Omental fat pad (tissue), 4 donors: ENCODE results near the gene TMEM123. TPM values are rescaled to one million over a fixed set of nuclear protein-coding genes. Genes with fewer than 3 reads are reported as not detected.
A peak's percentile ranks its signal among the peaks of the same experiment; 100 is the strongest.

Experiments
- ATAC-seq: fragments of 150-250 bp; one replicate; pipeline ENCODE4 v1.9.1; 2016; ENCODE audit warnings: mild to moderate bottlenecking, moderate library complexity; ENCODE audit not compliant: low FRiP score
- DNase-seq: peaks from one replicate; pipeline ENCODE4 v3.0.0-alpha.2; 2019; ENCODE audit warnings: low spot score
- total RNA-seq, 4 donors: library from RNA; depleted of rRNA; stranded (reverse); fragments of >200 nt; gene quantifications; one replicate each; pipeline ENCODE4 v1.1.0, GENCODE V29; 2016
- TF ChIP-seq, protein P1 (sequence below), 3 donors: fragments of 450-650 bp; IDR thresholded peaks; one replicate each; pipeline ENCODE4 v1.5.1; 2016 to 2017; ENCODE audit warnings: antibody characterized with exemption in 3 of 3, mild to moderate bottlenecking in 3 of 3, moderate library complexity in 2 of 3

TMEM123 gene, protein sequence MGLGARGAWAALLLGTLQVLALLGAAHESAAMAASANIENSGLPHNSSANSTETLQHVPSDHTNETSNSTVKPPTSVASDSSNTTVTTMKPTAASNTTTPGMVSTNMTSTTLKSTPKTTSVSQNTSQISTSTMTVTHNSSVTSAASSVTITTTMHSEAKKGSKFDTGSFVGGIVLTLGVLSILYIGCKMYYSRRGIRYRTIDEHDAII
- total RNA-seq, result 100 to 1,000 TPM in 2 of 4 donors, 10 to 100 TPM in 2; 81.8 to 109 (median 98.8) TPM

DNA sequence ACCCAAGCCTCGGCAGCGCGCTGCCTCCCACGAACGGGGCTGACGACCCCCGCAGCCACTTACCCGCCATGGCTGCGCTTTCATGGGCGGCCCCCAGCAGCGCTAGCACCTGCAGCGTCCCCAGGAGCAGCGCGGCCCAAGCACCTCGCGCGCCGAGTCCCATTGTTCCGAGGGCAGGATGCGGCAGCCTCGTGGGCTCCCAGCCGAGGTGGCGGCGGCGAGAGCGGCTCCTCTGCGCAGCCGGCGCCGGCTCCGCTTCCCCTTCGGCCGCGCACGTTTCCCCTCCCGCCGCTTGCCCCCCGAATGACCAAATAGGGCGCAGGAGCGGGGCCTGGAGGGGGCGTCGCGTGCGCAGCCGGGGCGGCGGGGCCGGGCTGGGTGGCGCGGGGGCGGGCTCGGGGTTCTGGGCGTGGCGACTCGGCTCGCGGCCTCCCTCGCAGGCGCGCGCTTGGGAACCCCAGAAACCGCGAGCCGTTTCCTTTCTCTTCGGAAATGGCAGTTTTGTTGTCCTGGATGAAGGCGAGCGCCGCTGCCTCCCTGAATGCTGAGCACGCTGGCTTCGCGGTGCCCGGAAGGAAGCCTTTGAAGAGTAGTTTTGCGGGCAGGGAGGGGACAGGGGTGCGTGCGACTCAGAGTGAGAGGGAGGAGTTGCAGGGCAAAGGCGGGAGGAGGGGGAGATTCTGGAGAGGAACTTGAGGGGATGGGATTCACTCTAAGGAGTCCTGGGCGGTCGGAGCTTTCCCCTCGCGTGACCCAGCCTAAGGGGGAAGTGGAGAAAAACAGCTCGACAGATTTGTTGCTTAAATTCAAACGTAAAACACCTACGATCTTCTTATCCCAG, at the start of gene TMEM123:
TMEM123 (minus strand) TSS at position 305 of the 841 bp plus-strand sequence; CDS start at position 163, 142 bp downstream.
- TF ChIP-seq, protein P1, sequence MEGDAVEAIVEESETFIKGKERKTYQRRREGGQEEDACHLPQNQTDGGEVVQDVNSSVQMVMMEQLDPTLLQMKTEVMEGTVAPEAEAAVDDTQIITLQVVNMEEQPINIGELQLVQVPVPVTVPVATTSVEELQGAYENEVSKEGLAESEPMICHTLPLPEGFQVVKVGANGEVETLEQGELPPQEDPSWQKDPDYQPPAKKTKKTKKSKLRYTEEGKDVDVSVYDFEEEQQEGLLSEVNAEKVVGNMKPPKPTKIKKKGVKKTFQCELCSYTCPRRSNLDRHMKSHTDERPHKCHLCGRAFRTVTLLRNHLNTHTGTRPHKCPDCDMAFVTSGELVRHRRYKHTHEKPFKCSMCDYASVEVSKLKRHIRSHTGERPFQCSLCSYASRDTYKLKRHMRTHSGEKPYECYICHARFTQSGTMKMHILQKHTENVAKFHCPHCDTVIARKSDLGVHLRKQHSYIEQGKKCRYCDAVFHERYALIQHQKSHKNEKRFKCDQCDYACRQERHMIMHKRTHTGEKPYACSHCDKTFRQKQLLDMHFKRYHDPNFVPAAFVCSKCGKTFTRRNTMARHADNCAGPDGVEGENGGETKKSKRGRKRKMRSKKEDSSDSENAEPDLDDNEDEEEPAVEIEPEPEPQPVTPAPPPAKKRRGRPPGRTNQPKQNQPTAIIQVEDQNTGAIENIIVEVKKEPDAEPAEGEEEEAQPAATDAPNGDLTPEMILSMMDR (IDR thresholded peaks at IDR 0.05), result no peak
- ATAC-seq (peak; percentile 78), DNase-seq (peak; percentile 42)

DNA sequence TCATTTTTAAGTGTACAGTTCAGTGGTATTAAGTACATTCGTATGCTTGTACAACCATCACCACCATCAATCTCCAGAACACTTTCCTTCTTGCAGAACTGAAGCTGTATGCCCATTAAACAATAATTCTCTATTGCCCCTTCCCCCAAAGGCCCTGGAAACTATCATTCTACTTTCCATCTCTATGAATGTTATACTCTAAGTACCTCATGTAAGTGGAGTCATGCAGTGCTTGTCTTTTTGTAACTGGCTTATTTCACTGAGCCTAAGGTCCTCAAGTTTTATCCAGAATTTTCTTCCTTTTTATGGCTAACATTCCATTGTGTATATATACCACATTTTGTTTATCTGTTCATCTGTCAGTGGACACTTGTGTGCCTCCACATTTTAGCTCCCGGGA, 48.3 kb upstream of the TMEM123 start:
- TF ChIP-seq, protein P1 (IDR thresholded peaks at IDR 0.05), result no peak
- DNase-seq (no peak), ATAC-seq (no peak)

DNA sequence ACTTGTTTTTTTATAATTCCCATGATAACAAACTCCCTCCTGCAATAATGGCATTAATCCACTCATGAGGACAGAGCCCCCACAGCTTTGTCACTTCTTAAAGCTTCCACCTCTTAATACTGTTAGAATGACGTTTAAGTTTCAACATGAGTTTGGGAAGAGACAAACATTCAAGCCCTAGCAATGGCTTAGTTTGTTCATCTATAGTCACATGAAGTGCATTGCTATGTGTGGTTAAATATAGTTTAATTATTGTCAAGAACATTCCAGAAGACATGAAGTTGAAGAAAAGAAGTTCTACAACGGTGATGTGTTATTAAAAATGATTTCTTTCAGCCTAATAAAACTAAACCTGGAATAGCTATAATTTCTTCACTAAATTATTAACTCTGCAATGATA, 47.4 kb upstream of the TMEM123 start:
- DNase-seq, result no peak
- no peak for ATAC-seq
- TF ChIP-seq, protein P1 (IDR thresholded peaks at IDR 0.05), result no peak

DNA sequence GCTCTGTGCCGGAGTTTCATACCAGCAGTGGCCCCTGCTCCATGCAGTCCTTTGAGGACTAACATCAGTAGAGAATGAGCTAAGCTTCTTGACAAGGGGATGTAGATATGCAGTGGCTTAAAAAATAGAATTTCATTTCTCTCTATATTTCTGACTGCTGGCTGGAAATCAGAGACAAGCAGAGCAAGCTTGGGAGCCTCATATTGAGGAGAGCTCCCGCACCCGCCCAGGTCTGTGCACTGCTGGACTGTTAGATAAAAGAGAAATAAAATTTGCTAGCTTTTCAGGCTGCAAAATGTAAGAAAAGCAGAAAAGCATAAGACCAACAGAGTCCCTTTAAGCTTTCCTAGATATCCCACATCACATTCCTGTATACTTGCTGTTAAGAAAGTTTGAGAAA, 46.6 kb upstream of the TMEM123 start:
- no peak for ATAC-seq
- DNase-seq, result no peak
- TF ChIP-seq, protein P1 (IDR thresholded peaks at IDR 0.05), result no peak

DNA sequence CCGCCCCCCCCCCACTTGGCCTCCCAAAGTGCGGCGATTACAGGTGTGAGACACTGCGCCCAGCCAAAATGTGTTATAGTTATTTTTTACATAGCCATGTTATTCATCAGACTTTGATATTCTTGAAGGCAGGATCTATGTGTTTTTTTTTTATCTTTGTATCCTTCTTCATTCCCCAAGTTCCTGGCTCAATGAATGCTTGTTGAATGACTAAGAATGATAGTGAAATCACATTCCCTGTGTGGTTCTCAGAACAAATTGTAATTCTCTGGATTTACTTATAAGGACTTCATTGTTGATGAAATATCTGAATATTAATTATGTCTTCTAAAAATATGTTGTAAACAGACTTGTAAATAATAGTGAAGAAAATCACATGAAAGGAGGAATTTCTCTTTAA, 44.5 kb upstream of the TMEM123 start:
- ATAC-seq, result no peak
- DNase-seq, result no peak
- TF ChIP-seq, protein P1 (IDR thresholded peaks at IDR 0.05), result no peak

DNA sequence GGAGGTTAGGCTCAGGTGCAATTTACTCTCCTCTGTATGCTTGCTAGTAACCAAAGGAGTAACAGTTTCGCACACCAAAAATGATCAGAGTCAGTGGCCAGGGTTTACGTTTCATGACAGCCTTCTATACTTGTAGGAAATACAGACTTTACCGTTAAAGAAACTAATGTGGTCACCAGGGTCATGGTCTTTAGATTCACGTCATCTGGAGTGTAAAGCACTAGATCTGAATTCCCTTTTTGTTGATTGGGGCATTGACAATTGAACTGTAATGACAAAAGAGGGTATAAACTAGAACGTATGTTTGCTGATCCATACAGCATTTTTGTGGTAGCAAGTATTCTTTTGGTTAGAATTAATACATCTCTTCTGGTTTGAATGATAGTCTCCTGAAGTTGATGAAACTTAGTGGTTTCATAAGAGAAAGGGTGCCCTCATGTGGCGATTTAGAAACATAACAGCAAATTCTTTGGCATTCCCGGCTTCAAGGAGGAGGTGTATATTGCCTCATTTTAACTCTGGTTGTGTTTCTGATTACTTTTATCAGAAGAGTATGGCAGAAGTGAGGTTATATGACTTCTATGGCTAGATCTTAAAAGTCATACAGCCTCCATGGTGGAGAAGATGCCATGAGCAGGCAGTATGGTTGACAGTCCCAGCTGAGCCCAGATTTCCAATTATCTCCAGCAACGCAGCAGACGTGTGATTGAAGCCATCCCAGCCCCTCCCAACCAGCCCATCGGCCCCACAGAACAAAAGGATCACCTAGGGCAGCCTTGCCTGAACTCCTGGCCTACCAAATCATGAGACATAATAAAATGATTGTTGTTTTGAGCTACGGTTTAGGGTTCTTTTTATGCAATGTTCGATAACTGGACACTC, 42.8 kb upstream of the TMEM123 start:
- DNase-seq (no peak), ATAC-seq (peak; percentile 57)
- TF ChIP-seq, protein P1 (IDR thresholded peaks at IDR 0.05), result peak in 1 of 3 donors; percentile 20
